Measurements from ENCODE around the gene DISP1.

DISP1 gene

DNA sequence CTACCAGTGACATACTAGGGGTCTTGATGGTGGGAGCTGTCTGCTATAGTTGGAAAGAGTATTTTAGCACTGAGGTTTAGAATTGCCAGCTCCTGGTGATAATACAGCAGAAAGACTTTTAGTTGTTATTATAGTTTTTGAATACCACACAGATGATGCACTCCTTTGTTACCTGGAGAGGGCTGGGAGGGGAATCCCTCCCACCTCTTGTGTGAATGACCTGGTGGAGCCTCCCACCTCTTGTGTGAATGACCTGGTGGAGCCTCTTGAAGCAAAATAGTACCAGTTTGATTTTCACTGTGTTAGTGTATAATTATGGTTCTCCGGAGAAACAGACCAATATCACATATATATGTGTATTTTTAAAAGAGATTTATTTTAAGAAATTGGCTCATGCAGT lies 3.3 kb downstream of the DISP1 start:
- no peak for TF ChIP-seq FOXA1 (IDR thresholded peaks at IDR 0.05)
- CTCF ChIA-PET: interaction anchor here (0.7 kb wide), 1 partner anchor 246 kb away, joined by 3 read pairs; no protein-coding TSS in a partner anchor
- no peak for DNase-seq (ENCODE audit: extremely low spot score)
- POLR2A ChIA-PET: no interaction called here

- ChIA-PET CTCF (interaction anchor here (0.6 kb wide), 1 partner anchor 1255 kb away, joined by 3 read pairs; no protein-coding TSS in a partner anchor), POLR2A (no interaction called here)
- DNase-seq (ENCODE audit: extremely low spot score): no peak
- TF ChIP-seq PKNOX1 (IDR thresholded peaks at IDR 0.05): no peak
Observed at GRCh38 chr1:222820171-222820712, 5.4 kb downstream of the DISP1 start.

GRCh38 chr1:222821239-222821638 lies 6.4 kb downstream of the DISP1 start:
- ChIA-PET CTCF (no interaction called here), POLR2A (no interaction called here)
- no peak for TF ChIP-seq PKNOX1 (IDR thresholded peaks at IDR 0.05)
- DNase-seq (ENCODE audit: extremely low spot score): no peak

DNA sequence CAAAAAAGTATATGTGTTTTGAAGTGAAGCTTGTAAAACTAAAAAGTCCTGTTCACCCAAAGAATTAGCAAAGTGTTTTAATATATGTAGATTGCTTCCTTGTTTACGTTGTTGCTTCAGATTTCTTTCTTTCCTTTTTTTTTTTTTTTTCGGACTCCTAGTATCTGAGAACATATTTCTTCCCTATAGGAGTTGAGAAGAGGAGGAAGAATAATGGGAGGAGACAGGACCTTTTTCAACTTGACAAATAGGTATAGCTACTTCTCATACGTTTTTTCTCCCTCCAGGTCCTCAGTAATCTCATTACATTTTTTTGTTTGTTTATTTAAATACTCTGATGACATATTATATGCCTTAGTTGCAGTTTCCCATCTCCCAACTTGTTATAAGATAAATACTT lies 8.9 kb downstream of the DISP1 start:
- ChIA-PET CTCF (interaction anchor here (0.8 kb wide), 1 partner anchor 28 kb away, joined by 5 read pairs; no protein-coding TSS in a partner anchor), POLR2A (interaction anchor here (1.0 kb wide), 1 partner anchor 10 kb away, joined by 3 read pairs; no protein-coding TSS in a partner anchor)
- peak; percentile 63; the same call in 1 of the 2 replicates for TF ChIP-seq ZNF384 (IDR thresholded peaks at IDR 0.05)
- TF ChIP-seq FOXA1 (IDR thresholded peaks at IDR 0.05): no peak
- DNase-seq (ENCODE audit: extremely low spot score): no peak

DNA sequence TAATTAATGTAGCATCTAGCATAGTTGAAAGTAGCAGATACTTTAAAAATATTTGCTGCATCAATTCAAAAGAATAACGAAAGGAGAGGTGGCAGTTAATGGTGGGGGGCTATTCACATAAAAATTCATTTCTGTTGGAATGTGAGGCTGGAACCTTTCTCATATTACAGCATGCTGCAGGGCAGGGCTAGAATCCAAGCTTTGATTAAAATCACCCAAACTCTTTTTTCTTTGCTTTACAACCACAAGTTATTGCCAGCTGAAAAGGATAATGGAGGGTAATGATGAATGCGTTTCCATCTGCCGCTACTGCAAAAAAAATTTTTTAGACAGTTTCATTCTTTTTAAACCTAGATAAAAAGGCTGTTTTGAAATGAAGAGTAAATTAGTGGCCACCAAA lies 9.8 kb downstream of the DISP1 start:
- ChIA-PET POLR2A (interaction anchor here (1.0 kb wide), 1 partner anchor 11 kb away, joined by 3 read pairs; no protein-coding TSS in a partner anchor), CTCF (interaction anchor here (0.8 kb wide), 1 partner anchor 29 kb away, joined by 5 read pairs; no protein-coding TSS in a partner anchor)
- DNase-seq (ENCODE audit: extremely low spot score): no peak
- no peak for TF ChIP-seq ARNT (IDR thresholded peaks at IDR 0.05)
- no peak for TF ChIP-seq BHLHE40 (IDR thresholded peaks at IDR 0.05; ENCODE audit: borderline replicate concordance)
- no peak for TF ChIP-seq ZNF384 (IDR thresholded peaks at IDR 0.05)
- no peak for TF ChIP-seq TARDBP (IDR thresholded peaks at IDR 0.05)
- no peak for TF ChIP-seq FOXK2 (IDR thresholded peaks at IDR 0.05)
- TF ChIP-seq FOXM1 (IDR thresholded peaks at IDR 0.05; ENCODE audit: borderline replicate concordance): no peak
- no peak for TF ChIP-seq LEF1 (IDR thresholded peaks at IDR 0.05; ENCODE audit: borderline replicate concordance)
- TF ChIP-seq FOXA1 (IDR thresholded peaks at IDR 0.05): no peak
- no peak for TF ChIP-seq L3MBTL2 (conservative IDR thresholded peaks at IDR 0.05)
- TF ChIP-seq CTBP1 (IDR thresholded peaks at IDR 0.05; ENCODE audit: borderline replicate concordance): no peak

DNA sequence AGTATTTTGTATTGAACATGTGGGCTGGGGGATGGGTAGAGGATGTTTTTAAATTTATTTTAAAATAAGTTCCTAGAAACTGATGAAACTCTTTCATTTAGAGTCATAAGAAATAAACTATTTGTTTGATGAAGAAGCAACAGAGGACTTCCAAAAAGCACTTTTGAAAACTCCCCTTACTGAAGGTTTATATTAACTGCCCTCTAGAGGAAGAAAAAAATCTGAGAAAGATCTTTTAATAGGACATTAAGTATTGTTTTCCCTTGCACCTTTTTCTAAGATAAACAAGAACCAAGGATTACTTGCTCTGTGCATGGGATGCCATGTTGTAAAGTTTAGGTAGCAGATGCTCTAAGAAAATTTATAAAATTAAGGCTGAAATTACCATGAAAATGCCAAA lies 14.1 kb downstream of the DISP1 start:
- ChIA-PET POLR2A (no interaction called here), CTCF (interaction anchor here (0.8 to 1.0 kb wide), 3 partner anchors 240 to 415 kb away, joined by 3 to 7 read pairs (median 3); no protein-coding TSS in a partner anchor)
- DNase-seq (ENCODE audit: extremely low spot score): no peak
- TF ChIP-seq TARDBP (IDR thresholded peaks at IDR 0.05) (no peak), PKNOX1 (IDR thresholded peaks at IDR 0.05) (no peak), BHLHE40 (IDR thresholded peaks at IDR 0.05; ENCODE audit: borderline replicate concordance) (no peak), ELF4 (IDR thresholded peaks at IDR 0.05) (no peak), FOXM1 (IDR thresholded peaks at IDR 0.05; ENCODE audit: borderline replicate concordance) (no peak), CTBP1 (IDR thresholded peaks at IDR 0.05; ENCODE audit: borderline replicate concordance) (no peak), LEF1 (IDR thresholded peaks at IDR 0.05; ENCODE audit: borderline replicate concordance) (no peak), FOXA1 (IDR thresholded peaks at IDR 0.05) (no peak)

- POLR2A ChIA-PET: no interaction called here
- TF ChIP-seq L3MBTL2 (conservative IDR thresholded peaks at IDR 0.05) (no peak), LEF1 (IDR thresholded peaks at IDR 0.05; ENCODE audit: borderline replicate concordance) (no peak), CTBP1 (IDR thresholded peaks at IDR 0.05; ENCODE audit: borderline replicate concordance) (no peak), BHLHE40 (IDR thresholded peaks at IDR 0.05; ENCODE audit: borderline replicate concordance) (no peak), FOXK2 (IDR thresholded peaks at IDR 0.05) (no peak), NFRKB (IDR thresholded peaks at IDR 0.05) (no peak), HDGF (IDR thresholded peaks at IDR 0.05; ENCODE audit: borderline replicate concordance) (no peak), ZNF384 (IDR thresholded peaks at IDR 0.05) (no peak), SP1 (IDR thresholded peaks at IDR 0.05) (no peak), FOXM1 (IDR thresholded peaks at IDR 0.05; ENCODE audit: borderline replicate concordance) (no peak)
- DNase-seq (ENCODE audit: extremely low spot score): no peak
- CTCF ChIA-PET: no interaction called here
Observed at GRCh38 chr1:222829868-222830267, 15.0 kb downstream of the DISP1 start.

DNA sequence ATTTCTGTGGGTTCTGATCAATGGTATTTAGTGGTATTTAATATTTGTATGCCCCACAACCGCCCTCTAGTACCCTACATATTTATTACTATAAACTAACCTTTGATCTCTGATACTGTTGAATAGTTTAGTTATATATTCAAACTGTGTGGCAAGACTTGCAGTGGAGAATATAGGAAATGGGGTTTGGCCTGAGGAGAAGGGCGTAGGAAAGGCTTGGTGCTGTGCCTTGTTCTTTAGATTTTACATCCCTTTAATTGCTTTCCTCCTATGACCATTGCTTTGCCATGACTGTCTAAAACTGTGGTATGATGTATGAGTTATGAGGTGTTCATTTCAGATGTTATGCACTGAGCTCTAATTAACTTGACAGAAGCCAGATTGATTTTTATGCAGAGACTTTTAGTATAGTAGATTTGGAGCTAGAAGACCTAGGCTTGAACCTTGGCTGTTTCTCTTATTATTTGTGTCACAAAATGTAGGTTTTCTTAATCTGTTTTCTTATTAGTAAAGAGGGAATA lies 18.6 kb downstream of the DISP1 start:
- CTCF ChIA-PET: no interaction called here

More for the DNA sequence above, 18.6 kb downstream of the DISP1 start:
- DNase-seq (ENCODE audit: extremely low spot score): no peak
- POLR2A ChIA-PET: no interaction called here
- TF ChIP-seq LEF1 (IDR thresholded peaks at IDR 0.05; ENCODE audit: borderline replicate concordance): no peak
- no peak for TF ChIP-seq SP1 (IDR thresholded peaks at IDR 0.05)
- TF ChIP-seq L3MBTL2 (conservative IDR thresholded peaks at IDR 0.05): no peak
